GM18507 (cell line): Measurements from ENCODE around the gene ZHX3.

Experiments
- DNase-seq: peaks from one replicate; pipeline ENCODE4 v3.0.0; 2011; ENCODE audit warnings: low read depth; ENCODE audit not compliant: insufficient read length; ENCODE audit errors: extremely low spot score
- FAIRE-seq: peaks from 2 replicates; lab custom pipeline; 2011; peaks lifted over from hg19 to GRCh38; lab: Jason Lieb, UNC

The ZHX3 gene

DNA sequence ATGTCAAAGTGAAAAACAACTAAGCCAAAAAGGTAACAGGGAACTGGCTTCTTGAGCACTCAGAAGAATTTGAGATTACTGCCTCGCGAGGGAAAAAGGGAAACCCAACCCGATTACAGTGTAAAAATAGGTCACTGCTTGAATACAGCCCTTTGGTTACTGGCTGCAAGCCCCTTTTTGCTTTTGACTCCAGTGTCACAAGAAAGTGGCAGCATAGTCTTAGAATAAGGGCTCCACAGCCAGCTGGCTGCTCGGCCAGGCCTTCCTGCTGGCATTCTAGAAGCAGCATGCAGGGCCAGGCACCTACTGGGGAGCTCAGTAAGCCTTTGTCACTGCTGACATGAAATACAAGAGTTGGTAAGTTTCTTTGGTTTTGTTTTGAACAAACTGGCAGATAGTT is 83.0 kb downstream of the ZHX3 start:
- DNase-seq = no peak
- no peak for FAIRE-seq

DNA sequence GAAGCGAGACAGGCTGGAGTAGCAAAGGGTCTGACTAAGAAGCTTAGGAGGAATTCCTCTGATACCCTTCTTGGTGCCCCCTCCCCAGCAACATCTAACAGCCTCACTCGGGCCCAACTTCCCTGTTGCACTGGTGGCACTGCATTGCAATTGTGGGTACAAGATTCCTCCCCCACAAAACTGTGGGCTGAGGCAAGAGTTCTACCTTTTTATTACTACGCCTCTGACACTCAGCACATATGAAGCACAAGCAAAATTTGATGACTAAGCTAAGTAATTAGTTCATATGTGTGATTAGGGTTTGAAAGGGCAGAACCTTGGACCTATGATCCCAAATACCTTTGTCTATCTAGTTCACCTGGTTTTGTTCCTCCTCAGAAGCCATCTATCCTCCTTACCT is 83.5 kb downstream of the ZHX3 start:
- FAIRE-seq (no peak), DNase-seq (no peak)

DNA sequence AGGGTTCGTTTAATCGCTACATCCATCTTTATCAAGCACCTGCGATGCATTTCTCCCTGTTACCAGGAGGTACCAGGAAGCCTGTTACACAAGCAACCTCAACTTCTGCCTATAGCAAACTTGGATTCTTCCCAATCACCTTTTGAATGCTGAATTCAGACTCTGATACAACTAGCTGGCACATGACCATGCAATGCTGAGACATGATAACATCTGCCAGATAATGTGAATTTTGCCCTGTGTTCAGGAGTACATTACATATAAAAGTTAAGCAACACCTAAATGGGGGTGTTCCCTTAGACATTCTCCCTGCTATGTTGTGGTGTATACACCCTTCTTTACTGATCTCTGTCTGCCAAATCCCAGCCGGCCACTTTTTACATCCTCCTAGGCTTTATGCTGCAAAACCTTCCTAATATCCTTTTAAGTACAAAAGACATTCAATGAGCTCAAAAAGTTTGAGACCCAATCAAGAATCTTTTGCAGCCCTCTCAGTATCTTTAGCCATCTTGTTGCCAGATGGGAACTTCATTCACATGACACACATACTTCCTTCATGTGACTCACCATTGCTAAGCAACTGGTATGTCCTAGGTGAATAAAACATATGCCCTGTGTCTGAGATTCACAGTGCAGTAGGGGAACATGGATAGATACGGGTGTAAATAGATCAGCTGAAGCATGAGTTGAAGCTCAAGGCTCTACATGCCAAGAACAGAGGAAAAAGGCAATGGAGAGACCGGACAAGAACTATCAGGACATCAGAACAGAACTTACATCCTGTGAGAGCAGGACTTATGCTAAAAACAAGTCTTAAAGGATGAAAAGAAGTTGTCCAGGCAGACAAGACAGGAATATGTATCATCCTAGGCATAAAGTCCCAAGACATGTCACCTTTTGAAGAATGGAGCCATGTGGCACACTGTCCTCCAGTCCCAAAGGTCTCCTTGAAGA is 84.3 kb downstream of the ZHX3 start:
- no peak for FAIRE-seq

DNA sequence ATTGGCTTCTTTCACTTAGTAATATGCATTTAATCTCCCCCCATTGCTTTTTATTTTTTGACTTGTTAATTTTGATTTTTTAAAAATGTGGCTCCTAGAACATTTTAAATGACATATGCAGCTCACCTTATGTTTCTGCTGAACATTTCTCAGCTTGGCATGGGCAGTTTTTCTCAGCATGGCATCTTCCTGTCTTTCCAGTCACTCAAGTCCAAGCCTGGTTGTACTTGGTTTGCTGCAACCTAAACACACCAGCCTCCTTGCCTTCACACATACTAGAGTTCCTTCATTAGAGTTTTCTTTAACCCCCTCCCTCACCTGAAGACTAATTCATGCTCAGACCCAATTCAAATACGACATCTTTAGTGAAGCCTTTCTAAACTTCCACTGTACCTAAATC is 86.4 kb downstream of the ZHX3 start:
- no peak for DNase-seq
- no peak for FAIRE-seq

More for the DNA sequence above, 84.3 kb downstream of the ZHX3 start:
- no peak for DNase-seq

DNA sequence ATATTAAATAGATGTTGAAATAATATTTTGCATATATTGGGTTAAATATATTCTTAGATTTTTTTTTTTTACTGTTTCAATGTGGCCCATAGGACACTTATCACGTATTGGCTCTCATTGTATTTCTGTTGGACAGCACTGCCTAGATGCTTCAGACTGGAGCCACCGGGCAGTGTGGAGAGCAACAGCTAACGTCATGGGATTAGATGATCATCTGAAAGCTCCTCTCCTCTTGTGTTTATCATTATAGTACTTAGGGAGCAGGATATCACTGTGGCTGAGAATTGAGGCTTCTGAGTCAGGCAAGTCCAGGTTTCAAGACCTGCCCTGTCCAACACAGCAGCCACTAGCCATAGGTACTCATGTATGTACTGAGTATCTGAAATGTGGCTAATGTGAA is 87.4 kb downstream of the ZHX3 start:
- DNase-seq (no peak), FAIRE-seq (no peak)

DNA sequence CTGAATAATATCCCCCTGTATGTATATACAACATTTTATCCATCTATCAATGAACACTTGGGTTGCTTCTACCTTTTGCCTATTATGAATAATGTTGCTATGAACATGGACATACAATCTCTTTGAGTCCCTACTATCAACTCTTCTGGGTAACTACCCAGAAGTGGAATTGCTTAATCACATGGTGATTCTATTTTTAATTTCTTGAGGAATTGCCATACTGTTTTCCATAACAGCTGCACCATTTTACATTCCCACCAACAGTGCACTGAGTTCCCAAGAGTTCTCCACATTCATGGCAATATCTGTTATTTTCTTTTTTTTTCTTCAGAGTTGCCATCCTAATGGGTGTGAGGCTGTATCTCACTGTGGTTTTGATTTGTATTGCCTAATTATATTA is 88.3 kb downstream of the ZHX3 start:
- no peak for DNase-seq
- FAIRE-seq = no peak

DNA sequence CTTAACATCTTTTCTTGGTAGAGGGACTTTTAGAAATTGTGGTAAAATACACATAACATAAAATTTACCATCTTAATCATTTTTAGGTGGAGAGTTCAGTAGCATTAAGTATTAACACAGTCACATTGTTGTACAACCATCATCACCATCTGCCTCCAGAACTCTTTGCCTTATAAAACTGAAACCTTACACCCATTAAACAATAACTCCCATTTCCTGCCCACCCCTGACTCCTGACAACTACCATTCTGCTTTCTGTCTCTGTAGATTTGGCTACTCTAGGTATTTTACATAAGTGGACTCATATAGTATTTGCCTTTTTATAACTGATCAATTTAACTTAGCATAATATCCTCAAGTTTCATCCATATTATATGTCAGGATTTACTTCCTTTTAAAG is 88.7 kb downstream of the ZHX3 start:
- DNase-seq = no peak
- FAIRE-seq = peak; percentile 87

DNA sequence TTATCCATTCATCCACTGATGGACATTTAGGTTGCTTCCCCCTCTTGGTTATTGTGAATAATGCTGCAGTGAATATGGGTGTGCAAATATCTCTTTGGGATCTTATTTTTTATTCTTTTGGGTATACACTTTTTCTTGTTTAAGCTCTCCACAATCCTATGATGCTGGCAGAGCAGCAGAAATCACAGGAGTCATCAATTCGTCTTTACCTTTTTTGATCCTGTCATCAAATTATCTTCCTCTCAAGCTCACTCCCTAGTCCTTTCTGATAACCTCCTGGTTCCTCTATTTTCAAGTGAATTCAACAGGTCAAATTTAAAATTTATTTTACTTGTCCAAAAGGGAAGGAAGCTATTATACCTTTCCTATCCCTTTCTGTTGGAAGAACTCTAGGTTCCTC is 91.1 kb downstream of the ZHX3 start:
- DNase-seq (no peak), FAIRE-seq (no peak)

DNA sequence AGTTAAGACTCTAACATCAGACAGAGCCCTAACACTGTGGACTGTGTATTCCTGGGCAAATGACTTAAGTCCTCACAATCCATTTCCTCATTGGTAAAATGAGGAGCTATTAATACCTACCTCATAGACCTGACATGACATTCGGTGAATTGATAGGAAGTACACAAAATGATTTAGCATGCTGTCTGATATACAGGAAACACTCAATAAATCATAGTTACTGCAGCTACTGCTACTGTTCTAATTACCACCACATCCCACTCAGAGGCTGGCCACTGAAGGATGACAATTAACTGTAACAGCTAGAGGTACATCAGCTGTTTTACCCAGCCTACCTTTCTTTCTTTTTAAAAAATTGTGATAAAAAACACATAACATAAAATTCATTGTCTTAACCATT is 92.4 kb downstream of the ZHX3 start:
- FAIRE-seq = no peak
- DNase-seq = no peak

DNA sequence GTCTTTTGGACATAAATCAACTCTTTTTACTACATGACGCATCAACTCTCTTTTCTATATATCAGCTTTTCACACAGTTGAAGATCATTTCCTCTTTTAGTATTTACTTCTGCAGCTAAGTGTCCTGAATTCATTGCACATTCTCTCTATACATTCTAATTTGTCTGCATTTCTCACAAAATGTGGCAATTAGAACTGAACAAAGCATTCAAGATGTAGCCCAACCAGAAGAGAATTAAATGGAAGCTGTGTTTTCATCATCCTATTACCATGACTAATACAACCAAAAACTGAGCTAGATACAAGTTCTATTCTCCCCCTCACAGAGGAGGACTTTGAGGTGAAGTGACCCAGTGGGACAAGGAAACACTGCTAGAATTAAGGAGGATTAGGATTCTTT is 93.2 kb downstream of the ZHX3 start:
- DNase-seq (no peak), FAIRE-seq (no peak)

DNA sequence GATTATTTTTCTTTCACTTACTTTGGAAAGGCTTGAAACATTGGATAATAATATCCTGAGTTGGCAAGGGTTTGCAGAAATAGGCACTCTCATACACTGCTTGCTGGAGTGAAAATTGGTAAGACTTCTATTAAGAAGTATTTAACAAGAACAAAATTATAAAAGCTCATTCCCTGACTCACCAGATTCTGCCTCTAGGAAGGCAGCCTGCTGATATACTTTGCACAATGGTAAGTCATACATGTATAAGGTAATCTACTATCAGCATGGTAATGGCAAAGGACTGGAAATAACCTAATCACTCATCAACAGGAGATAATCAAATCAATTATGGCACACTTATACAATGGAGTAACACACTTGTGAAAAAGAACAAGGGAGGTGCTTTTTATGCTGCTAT is 94.4 kb downstream of the ZHX3 start:
- FAIRE-seq = no peak
- DNase-seq = no peak

DNA sequence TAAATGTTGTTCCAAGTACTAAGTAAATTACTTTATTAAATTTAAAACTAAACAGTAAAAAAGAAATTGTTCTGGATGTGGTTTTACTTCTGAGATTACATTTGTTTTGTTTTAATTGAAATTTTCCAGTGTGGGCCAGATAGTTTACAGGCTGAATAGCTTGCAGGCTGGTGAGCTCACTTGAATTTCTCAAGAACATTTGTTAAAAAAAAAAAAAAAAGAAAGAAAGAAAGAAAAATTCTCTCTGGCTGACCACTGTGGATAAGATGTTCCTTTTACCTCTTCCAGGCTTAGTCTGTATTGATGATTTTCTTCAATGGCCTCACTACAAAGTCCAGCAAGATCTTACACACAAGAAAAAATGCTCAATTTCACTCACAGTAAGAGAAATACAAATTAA is 94.8 kb downstream of the ZHX3 start:
- DNase-seq = no peak
- no peak for FAIRE-seq

DNA sequence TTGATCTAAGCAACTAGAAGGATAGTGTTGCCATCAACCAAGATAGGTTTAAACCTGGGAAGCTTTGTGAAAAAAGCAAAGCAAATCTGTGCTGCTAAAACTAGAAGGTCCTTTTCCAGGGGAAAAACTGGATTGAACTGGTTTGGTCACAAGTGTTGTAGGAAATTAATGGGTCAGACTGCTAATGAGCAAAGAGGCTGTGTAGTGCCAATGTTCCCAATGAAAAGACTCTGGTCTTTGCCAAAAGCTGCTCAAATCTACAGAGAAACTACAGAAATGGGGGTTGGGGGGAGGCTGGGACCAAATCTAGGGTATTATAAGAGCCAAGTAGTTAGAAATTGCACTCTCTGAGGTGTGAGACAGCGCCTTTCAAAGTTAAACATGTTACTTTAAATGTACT is 95.2 kb downstream of the ZHX3 start:
- no peak for FAIRE-seq
- no peak for DNase-seq

DNA sequence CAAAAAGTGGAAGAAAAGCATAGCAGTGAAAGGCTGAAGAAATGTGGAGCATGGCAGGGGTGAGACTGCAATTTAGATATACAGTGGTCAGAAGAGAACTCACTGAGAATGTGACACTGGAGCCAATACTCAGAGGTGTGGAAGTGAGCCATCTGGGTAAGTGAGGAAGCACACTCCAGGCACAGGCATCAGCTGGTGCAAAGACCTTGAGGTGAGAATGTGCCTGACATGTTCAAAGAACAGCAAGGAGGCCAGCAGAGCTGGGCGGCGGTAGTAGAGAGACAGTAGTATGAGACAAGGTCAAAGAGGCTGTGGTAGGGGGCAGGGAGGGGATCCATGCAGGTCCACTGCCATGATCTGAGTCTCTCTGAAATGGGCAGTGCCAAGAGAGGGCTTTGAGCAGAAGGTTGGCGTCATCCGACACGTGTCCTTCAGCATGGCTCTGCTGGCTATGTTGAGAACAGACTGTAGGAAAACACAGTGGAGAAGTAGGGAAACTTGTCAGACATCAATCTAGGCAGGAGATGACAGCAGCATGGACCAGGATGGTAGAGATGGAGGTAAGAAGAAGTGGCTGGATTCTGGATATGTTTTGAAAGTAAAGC is 95.8 kb downstream of the ZHX3 start:
- no peak for FAIRE-seq
- no peak for DNase-seq

DNA sequence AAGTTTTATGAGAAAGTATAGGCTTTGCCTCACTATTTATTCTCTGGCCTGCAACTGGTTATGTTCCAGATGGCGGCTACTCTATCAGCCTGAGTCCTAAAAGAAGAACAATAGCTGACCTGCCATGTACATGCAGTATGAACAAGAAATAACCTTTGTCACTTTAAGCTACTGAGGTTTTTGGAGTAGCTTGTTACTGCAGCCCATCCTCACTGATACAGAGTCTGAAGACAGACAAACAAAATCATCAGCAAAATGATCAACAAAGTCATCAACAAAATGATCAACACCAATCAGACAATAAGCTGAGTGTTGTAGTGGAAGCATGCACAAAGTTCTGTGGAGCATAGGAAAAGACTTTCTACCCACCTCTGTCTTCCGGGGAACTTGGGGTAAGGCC is 97.7 kb downstream of the ZHX3 start:
- DNase-seq = no peak
- FAIRE-seq = no peak

DNA sequence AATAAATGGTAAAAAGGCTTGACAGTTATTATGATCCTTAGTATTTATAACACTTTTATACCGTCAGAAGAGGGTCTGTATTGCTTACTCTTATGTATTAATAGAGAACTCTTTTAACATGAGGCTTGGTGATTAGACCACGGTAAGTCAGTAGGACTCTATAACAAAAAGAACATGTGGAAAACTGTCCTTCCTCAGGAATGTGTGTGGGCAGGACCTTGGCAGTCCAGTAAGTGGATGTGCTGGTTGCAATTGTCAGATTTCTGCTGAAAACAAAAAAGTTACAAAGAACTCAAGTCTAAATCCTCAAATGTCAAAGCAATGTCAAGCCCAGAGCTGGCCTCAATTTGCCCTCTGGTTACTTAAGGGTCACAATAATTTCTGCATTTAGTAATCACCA is 99.1 kb downstream of the ZHX3 start:
- DNase-seq (no peak), FAIRE-seq (no peak)

DNA sequence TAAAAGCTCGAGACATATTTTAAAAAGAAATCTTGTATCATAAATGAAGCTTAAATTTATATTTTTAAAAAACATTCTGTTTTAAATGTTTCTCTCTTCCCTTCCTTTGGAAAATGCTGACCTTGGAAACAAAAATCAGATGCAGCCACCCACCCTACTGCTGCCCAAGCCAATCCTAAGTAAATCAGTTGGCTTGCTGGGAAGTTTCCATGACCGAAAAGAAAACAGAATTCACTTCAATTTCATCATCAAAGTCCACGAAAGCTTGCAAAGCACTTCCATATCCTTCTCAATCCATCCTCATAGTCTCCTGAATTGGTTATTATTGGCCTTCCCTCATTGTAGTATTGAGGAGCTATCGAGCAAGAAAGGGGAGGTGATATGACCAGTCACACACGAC is 100.1 kb downstream of the ZHX3 start:
- FAIRE-seq = no peak

DNA sequence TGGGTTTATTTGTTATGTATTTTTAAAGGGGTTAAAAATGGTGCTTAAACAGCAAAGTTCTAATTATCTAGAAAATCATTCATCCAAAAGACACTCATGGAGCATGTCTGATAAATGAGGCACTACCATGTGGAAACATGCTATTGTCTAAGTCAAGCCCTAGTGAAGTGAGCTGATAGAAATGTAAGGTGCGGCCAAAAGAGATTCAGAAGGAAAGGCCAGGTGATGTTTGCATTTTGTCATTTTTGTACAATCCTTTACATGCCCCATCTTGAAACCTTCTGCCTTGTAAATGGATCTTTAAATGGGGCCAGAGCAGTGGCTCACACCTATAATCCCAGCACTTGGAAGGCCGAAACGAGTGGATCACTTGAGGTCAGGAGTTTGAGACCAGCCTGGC is 102.9 kb downstream of the ZHX3 start:
- FAIRE-seq = no peak
- DNase-seq = no peak

More for the DNA sequence above, 100.1 kb downstream of the ZHX3 start:
- no peak for DNase-seq

DNA sequence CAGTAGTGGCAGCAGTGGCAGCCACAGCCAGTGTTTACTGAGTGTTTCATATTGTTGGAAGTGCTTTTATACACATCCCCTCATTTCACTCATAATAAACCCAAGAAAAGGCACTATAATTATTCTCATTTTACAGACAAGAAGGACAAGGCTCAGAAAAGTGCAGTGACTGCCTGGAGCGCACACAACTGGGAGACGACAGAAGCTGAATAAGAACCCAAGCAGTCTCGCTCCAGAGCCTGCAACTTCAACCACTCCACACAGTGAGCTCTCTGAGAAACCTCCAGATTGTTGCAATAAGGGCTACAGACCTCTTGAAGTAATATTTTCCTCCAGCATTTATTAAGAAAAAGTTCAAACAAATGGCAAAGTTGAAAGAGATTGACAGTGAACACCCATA is 103.3 kb downstream of the ZHX3 start:
- FAIRE-seq (no peak), DNase-seq (no peak)

DNA sequence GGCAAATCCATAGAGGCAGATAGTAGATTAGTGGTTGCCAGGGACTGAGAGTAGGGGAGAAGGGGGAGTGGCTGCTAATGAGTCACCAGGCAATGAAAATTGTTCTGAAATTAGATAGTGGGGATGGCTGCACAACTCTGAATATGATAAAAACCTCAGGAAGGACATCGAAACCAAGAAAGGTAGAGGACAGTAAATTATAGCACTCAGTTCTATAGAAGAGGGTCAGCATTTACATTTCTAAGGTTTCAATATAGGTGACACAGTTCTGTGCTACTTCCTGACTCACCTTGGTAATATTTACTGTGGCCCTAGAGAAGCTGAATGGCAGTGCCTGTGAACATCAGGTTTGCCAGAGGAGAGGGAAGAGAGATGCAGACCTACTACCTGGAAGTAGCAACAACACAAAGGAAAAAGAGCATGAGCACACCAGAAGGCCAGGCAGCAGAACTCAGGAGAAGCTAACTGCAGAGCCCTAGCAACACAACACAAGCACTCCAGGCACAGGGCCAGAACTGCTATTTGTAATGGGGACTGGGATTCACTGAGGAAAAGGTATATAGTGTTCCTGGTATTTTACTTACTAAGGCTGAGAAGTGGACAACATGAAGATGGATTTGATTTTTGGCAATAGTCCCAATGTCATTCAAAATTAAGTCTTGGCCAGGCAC is 104.2 kb downstream of the ZHX3 start:
- FAIRE-seq (no peak), DNase-seq (no peak)

DNA sequence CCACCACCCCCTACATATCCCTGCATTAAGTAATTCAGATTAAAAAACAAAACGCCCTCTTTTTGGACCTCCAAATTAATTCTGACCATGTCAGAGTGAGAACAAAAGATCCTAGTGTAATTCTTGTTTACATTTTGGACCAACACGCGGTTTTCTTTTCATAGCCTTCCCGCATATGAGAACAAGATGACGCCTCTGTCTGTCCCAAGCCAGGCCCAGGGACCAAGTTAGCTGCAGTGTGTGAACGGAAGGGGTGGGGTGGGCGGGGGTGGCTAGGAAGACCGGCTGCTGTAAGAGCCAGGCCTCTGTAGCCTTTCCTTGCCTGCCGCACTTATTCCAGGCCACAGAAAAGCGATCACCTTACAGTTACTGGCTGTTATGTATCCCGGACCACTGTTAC is 112.2 kb downstream of the ZHX3 start:
- FAIRE-seq (no peak), DNase-seq (no peak)
